GM21576 (cell line): ENCODE data around the gene NUP214.
A peak's percentile ranks its signal among the peaks of the same experiment; 100 is the strongest.
"Not testable (repeated sequence)": the region's sequence is repeated elsewhere in the genome, so short reads cannot be mapped to it uniquely, and the experiment has no call there.

Source experiments
- ATAC-seq: cut with Tn5 transposase; IDR thresholded peaks from one replicate; pipeline ENCODE4 v1.9.1; 2021; ENCODE audit warnings: mild to moderate bottlenecking, moderate library complexity; ENCODE audit not compliant: unreplicated experiment

The NUP214 gene

GRCh38 chr9:131158673-131159072 lies 33.3 kb downstream of the NUP214 start:
- not testable (repeated sequence) for ATAC-seq

GRCh38 chr9:131160416-131161112 lies 35.2 kb downstream of the NUP214 start:
- no peak for ATAC-seq

DNA sequence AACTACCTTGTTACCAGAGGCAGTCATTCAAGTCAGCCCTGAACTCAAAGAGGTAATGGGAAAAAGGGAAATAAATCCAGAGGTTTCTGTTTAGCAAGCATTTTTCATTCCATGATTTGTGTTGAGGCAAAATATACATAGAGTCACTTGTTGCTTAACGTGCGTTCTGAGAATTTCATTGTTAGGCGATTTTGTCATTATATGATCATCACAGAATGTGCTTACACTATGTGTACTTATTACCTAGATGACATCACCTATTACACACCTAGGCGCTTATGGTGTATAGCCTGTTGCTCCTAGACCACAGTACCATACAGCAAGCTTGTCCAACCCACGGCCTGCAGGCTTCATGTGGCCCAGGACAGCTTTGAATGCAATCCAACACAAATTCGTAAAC lies 36.2 kb downstream of the NUP214 start:
- ATAC-seq = no peak

GRCh38 chr9:131162886-131163285 lies 37.5 kb downstream of the NUP214 start:
- ATAC-seq = no peak

DNA sequence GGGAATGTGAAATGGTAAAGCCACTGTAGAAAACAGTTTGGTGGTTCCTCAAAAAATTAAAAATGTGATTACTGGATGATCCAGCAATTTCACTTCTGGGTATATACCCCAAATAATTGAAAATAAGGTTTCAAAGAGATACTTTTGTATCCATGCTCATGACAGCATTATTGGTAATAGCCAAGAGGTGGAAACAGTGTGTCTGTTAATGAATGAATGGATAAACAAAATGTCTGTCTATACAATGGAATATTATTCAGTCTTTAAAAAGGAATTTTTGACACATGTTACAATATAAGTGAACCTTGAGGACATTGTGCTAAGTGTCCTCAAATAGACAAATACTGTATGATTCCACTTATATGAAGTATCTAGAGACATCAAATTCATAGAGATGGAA lies 40.1 kb downstream of the NUP214 start:
- no peak for ATAC-seq

GRCh38 chr9:131167146-131167692 lies 41.8 kb downstream of the NUP214 start:
- ATAC-seq = no peak

DNA sequence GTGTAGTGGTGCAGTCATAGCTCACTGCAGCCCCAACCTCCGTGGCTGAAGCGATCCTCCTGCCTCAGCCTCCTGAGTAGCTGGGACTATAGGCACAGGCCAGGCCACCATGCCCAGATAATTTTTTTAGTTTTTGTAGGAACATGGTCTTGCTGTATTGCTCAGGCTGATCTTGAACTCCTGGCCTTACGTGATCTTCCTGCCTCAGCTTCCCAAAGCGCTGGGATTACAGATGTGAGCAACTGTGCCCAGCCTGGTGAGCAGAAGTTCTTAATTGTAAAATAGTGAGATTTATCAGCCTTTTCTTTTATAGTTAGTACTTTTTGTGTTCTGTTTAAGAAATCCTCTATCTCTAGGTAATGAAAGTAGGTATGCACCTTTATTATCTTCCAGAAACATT lies 42.5 kb downstream of the NUP214 start:
- ATAC-seq = no peak

DNA sequence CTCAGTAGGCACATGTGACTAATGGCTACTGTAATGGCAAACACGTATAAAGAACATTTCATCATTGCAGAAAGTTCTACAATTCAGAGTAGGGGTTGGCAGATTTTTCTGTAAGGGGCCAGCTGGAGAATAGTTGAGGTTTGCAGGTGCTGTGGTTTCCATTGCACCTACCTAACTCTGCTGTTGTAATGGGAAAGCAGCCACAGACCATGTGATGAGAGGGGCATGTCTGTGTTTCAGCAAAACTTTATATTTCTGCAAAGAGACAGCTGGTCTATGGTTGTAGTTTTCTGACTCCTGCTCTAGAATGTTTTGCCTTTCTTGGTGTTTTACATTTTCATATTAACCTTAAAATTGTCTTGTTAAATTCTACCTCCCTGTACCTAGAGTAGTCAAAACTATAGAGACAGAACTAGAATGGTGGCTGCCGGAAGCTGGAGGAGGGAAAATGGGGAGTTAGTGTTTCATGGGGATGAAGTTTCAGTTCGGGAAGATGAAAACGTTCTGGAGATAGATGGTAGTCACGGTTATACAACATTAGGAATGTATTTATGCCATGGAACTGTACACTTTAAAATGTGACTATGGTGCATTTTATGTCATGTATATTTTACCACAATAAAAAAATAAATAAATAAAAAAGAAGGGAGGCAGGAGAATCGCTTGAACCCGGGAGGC lies 44.3 kb downstream of the NUP214 start:
- no peak for ATAC-seq

DNA sequence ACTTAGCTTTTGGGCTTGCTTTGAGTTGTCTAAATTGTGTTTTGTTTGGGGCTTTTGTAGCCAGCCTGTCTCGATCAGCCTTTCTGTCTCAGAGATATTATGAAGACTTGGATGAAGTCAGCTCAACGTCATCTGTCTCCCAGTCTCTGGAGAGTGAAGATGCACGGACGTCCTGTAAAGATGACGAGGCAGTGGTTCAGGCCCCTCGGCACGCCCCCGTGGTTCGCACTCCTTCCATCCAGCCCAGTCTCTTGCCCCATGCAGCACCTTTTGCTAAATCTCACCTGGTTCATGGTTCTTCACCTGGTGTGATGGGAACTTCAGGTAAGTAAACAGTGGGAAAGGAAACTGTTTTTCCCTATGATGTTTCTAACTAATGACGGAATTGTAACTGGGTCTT lies 48.6 kb downstream of the NUP214 start:
- ATAC-seq = no peak

- no peak for ATAC-seq
These were observed 49.4 kb downstream of the NUP214 start for GRCh38 chr9:131174681-131175239.

GRCh38 chr9:131177898-131178297 lies 52.5 kb downstream of the NUP214 start:
- ATAC-seq = no peak

DNA sequence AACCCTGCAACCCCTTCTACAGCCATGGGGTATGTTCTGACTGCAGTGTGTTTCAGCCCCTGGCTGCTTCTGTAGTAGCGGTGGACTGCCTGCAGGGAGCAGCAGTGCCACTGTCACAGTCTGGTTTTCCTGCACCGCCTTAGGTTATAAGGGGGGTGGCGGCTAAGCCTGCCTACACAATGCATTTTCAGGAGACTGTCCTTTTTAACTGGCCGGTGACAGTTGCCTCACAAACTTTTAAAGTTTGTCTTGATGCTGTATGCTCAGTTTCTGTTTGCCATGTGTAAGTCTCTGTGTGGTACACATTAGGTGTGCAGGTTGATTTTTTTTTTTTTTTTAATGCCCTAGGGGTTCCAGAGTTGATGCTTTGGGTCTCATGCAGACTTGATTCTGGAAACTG lies 53.0 kb downstream of the NUP214 start:
- ATAC-seq = peak; percentile 64

- ATAC-seq = no peak
These were observed 53.5 kb downstream of the NUP214 start for GRCh38 chr9:131178926-131179325.

- ATAC-seq = no peak
These were observed 54.3 kb downstream of the NUP214 start for GRCh38 chr9:131179561-131180219.

DNA sequence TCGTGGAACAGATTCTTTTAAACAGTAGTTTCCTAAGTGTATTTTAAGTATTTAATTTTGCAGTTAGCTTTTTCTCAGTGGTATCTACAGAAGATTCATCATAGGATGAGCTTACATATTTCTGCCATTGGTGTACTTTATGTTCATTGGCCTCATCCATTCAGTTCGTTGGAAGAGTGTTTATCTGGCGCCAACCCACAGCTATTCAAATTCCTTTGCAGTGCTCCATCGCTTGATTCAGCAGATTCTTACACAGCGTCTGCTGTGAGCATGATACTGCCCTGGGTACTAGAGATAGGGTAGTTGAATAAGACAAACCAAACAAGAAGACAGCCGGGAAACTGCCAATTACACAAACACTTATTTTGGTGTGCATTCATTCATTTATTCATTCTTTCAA lies 55.1 kb downstream of the NUP214 start:
- ATAC-seq = no peak

- no peak for ATAC-seq
These were observed 55.8 kb downstream of the NUP214 start for GRCh38 chr9:131181091-131181681.

DNA sequence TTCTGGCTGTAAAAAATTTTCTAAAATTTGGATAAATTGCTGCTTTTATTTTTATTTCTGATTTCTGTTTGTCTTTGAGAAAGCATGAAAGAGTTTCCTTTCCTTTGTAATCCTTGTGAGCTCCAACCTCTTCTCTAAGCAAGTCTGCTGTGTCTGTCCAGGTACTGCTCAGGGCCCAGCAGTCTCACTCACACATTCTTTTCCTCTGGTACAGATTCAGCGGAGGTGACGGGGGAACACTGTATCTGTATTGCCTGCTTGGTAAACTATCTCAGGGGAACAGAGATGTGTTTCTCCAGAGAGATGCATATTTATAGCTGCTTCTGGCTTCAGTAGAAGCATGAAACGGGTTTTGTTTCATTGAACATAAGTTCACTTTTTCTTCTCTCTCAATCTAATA lies 60.5 kb downstream of the NUP214 start:
- ATAC-seq = no peak

GRCh38 chr9:131186622-131187021 lies 61.2 kb downstream of the NUP214 start:
- ATAC-seq = no peak

DNA sequence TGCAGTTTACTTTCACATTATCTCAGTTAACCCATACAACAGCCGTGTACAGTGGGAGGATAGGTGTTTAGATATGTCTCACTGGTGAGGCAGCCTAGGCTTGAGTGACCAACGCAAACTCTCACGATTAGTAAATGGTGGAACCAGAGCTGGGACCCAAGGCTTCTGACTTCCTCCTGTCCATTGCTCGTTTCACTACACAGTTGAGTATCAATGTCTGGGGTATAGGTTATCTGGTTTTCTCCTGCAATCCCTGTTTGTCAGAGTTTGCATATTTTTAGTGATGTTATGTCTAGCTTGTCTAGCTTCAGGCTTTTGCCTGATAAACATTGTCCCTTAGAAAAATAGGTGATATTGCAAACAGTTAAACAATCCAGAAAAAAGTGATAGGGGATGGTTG lies 62.6 kb downstream of the NUP214 start:
- ATAC-seq = no peak

GRCh38 chr9:131188976-131189375 lies 63.6 kb downstream of the NUP214 start:
- no peak for ATAC-seq

DNA sequence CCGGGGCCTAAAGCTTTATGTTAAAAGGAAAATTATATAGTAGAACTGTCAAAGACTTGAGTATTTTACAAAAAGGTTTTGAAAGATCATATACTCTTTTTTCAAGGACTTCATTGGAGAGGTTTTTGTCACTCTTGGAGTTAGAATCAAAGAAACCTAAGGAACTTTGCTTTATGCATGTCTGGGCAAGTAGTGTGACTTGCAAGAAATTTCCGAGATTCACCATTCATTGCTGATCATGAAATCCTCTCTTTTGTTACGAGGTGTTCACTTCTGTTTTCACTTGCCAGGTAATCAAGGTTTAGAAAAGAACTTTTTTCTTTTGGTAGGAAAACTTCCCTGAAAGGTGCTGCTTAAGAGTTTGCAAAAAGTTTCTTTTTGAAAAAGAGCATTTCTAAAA lies 64.8 kb downstream of the NUP214 start:
- ATAC-seq = no peak
